NCI-H1694 (cell line): Measurements from ENCODE around the gene PTBP1.
"Not testable (repeated sequence)": the region's sequence is repeated elsewhere in the genome, so short reads cannot be mapped to it uniquely, and the experiment has no call there.

ENCODE experiments used
- DNase-seq: peaks from one replicate; lab custom pipeline; 2025; lab: John Stamatoyannopoulos, UW

Gene PTBP1

DNA sequence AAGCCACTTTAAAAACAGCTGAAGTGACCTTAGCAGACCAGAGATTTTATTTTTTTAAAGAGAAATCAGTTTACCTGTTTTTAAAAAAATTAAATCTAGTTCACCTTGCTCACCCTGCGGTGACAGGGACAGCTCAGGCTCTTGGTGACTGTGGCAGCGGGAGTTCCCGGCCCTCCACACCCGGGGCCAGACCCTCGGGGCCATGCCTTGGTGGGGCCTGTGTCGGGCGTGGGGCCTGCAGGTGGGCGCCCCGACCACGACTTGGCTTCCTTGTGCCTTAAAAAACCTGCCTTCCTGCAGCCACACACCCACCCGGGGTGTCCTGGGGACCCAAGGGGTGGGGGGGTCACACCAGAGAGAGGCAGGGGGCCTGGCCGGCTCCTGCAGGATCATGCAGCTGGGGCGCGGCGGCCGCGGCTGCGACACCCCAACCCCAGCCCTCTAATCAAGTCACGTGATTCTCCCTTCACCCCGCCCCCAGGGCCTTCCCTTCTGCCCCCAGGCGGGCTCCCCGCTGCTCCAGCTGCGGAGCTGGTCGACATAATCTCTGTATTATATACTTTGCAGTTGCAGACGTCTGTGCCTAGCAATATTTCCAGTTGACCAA lies 13.7 kb downstream of the PTBP1 start:
- no peak for DNase-seq

DNA sequence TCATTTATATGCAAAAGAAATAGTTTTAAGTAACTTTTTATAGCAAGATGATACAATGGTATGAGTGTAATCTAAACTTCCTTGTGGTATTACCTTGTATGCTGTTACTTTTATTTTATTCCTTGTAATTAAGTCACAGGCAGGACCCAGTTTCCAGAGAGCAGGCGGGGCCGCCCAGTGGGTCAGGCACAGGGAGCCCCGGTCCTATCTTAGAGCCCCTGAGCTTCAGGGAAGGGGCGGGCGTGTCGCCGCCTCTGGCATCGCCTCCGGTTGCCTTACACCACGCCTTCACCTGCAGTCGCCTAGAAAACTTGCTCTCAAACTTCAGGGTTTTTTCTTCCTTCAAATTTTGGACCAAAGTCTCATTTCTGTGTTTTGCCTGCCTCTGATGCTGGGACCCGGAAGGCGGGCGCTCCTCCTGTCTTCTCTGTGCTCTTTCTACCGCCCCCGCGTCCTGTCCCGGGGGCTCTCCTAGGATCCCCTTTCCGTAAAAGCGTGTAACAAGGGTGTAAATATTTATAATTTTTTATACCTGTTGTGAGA lies 14.3 kb downstream of the PTBP1 start:
- DNase-seq, result no peak

DNA sequence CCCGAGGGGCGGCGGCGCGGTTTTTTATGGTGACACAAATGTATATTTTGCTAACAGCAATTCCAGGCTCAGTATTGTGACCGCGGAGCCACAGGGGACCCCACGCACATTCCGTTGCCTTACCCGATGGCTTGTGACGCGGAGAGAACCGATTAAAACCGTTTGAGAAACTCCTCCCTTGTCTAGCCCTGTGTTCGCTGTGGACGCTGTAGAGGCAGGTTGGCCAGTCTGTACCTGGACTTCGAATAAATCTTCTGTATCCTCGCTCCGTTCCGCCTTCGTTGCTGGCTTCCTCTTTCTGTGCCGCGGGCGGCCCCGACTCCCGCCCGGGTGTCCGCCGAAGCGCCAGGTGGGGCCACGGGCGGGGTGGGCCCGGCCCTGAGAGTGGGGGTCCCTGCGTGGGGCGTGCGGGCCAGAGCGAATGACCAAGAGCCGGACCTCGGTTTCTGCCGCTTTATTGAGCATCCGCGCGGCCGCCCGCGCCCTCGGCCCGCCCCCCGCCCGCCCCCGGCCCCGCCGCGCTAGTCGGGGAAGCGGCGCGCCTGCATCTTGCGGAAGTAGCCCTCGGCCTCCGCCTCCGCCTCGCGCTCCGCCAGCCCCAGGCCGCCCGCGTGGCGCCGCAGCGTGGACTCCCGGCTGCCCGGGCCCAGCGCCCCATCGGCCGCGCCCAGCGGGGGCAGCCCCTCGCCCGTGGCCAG lies 14.9 kb downstream of the PTBP1 start:
- DNase-seq, result no peak

DNA sequence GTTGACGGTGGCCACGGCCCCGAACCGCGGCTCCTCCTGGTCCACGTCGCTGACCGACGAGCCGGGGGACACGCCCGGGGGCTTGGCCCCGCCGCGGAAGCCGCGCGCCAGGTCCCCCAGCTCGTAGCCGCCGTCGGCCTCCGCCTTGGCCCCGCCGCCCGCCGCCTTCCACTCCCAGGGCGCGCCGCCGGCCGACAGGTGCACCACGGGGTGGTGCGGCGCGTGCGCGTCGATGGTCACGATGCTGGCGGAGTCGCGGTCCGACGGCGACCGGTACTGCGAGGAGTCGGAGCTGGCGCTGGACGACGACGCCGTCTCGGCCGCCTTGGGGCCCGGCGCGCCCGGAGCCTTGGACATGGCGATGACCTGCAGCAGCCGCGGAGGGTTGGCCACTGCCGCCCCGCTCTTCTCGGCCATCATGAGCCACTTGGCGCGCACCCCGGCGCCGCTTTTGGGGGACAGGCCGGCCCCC lies 15.5 kb downstream of the PTBP1 start:
- no peak for DNase-seq

DNA sequence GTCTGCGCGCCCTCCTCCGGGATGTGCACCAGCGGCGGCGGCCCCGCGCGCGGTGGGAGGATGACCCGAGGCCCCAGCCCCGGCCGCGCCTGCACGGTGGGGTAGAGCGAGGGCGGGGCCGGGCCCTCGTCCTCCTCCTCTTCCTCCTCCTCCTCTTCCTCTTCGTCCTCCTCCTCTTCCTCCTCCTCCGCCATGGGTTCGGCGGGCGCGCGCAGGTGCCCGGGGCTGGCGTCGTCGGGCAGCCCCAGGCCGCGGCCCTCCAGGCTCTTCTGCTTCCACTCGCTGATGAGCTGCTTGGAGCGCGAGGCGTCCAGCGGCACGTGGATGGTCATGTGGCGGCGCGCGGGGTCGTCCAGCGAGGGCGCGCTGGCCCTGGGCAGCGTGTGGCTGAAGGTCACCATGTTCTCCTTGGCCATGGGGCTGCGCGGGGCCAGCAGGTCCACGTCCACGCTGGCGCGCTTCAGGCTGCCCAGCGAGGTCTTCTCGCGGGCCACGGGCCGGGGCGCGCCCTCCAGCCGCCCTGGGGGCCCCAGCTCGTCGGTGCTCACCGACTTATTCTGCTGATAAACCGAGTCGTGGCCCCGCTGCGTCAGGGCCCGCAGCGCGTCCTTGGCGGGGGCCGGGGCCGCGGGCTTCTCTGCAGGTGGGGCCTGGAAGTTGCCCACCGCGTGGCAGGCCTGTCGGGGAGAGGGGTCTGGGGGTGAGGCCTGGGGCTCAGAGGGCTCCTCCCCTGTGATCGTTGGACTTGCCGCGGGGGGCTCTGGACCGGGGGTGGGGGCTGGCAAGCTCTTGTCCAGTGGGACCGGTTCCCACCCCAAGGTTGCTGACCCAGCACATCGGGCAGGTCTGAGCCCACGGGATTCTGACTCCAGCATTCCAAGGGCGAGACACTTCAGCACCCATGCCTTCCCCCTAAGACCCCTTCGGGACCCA lies 16.2 kb downstream of the PTBP1 start:
- DNase-seq, result no peak

DNA sequence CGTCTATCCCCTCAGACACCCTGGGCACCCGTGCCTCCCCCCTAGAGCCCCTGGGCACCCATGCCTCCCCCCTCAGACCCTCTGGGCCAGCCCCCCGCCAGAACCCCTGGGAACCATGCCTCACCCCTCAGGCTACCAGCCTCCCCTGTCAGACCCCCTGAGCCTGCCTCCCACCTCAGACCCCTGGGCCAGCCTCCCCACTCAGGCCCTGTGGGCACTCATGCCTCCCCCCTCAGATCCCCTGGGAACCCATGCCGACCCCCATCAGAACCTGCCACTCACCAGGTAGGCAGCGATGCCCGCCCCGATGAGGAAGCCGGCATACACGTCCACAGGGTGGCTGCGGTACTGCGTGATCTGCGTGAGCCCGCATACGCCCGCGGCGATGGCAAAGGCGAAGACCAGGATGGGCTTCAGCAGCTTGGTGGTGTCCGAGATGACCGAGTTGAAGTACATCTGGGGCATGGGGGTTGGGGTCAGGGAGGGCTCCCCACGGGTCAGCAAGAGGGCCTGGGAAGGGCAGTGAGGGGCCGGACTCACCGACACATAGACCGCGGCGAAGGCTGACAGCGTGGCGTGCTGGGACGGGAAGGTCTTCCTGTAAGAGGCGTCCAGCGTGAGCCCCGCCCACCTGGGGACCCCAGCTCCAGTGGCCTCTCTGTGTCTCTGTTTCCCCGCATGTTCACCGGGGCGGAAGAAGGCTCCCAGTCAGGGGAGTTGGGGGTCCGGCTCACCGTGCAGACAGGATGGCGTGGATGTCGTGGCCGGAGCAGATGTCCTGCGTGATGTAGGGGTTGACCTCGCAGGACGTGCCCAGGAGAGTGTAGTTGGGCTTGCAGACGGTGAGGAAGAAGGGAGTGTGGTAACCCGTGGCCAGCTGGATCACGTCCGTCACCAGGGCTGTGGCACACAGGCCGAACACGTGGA lies 17.2 kb downstream of the PTBP1 start:
- no peak for DNase-seq

DNA sequence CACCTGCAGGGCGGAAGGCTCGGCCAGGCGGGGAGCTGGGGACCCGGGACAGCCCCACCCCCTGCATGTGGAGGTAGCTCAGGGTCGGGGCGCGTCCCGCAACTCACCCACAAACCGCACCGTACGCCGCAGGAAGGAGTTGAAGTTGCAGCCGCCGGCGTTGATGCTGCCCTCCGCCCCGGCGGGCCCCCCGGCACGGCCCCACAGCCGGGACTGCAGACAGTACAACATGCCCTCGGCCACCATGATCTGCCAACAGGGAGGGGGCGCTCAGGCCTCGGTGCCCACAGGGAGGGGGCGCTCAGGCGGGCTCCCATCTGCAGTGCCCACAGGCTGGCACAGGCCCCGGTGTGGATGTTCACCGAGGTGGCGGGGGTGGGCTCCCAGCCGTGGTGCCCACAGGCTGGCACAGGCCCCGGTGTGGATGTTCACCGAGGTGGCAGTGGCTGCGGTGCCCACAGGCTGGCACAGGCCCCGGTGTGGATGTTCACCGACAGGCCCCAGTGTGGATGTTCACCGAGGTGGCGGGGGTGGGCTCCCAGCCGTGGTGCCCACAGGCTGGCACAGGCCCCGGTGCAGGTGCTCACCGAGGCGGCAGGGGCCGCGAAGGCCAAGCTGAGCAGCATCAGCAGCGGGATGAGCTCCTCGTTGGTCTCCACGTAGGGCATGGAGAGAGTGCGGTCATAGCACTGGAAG lies 18.0 kb downstream of the PTBP1 start:
- DNase-seq, result no peak

DNA sequence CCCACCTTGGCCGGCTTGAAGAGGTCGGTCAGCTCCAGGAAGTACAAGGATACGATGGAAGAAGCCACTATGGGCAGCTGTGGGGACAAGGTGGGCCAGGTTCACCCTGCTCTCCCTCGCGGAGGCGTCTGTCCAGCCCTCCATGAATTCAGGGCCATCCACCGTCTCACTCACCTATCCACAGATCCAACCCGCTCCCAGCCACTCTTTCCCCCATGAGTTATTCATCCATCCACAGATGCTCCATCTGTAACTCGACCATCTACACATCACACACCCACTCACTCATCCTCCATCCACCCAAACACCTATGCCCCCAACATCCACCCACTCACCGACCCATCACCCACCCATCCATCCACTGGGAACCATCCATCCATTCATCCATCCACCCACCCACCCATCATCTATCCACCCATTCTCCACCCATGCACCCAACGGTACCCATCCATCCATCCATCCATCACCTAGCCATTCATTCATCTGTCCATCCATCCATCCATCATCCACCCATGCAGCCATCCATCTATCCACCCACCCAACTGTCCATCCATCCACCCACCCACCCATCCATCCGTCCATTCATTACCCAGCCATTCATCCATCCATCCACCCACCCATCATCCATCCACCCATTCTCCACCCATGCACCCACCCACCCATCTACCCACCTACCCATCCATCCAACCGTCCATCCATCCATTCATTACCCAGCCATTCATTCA lies 18.7 kb downstream of the PTBP1 start:
- DNase-seq, result no peak

DNA sequence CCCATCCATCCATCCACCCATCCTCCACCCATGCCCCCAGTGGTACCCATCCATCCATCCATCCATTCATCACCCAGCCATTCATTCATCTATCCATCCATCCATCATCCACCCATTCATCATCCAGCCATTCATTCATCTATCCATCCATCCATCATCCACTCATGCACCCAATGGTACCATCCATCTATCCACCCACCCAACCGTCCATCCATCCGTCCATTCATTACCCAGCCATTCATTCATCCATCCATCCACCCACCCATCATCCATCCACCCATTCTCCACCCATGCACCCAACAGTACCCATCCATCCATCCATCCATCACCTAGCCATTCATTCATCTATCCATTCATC lies 19.2 kb downstream of the PTBP1 start:
- no peak for DNase-seq

DNA sequence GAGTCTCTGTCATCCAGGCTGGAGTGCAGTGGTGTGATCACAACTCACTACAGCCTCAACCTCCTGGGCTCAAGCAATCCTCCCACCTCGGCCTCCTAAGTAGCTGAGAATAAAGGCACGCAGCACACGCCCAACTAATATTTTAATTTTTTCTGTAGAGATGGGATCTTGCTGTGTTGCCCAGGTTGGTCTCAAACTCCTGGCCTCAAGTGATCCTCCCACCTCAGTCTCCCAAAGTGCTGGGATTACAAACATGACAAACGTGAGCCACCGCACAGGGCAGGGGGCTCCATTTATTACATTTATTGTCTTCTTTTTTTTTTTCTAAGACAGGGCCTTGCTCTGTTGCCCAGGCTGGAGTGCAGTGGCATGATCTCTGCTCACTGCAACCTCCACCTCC lies 23.0 kb downstream of the PTBP1 start:
- DNase-seq, result not testable (repeated sequence)

DNA sequence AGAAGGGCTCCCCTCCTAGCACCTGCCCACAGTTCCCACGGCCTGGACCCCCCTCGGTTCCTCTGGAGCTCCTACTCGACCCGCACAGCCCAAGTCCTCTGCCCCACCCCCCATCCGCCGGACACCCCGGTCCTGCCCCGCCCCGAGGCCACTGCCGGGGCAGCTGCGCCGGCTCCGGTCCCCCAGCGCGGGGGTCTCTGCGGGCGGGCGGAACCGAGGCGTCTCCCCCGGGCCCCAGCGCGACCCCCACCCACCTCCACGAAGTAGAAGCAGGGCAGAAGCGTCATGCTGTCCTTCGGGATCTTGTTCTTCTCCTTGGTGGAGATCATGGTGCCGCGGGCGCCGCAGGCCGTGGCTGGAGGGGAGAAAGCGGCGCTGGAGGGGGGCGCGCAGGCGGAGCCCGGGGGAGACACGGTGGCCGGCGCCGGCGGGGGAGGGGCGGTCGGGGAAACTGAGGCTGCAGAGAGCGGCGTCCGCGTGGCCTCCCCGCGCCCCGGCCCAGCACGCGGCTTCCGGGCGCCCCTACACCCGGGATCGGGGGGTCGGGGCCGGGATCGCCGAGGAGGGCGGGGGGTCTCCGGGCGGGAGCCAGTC lies 24.1 kb downstream of the PTBP1 start:
- no peak for DNase-seq

DNA sequence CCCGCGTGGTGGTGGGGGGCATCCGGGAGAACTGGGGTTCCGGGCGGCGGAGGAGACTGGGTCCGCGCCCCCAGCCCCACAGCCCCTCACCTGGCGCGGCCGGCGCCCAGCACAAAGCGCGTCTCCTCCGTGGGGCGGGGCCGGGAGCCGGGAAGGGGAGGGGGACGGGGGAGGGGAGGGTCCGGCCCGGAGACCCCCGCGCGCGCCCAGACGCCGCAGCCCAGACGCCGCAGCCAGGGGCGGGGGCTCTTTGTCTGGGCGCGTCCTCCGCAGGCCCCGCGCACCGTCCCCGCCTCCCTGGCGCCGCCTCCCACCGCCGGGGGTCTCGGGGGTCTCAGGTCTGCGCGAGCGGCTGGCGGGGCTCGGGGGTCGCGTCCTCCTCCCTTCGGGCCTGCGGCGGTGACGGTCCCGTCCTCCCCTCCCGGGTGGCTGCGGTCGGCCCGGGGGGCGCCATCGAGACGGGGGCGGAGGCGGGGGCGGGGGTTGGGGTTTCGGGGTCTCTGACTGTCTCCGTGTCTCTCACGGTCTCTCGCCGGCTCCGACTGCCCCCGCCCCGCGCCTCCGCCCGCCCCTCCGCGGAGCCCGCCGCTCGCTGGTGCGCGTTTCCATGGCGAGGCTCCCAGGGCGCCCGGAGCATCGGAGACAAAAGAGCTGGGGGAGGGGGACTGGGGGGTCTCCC lies 24.7 kb downstream of the PTBP1 start, which contains the start of gene PLPPR3:
PLPPR3 (minus strand) TSS at position 131 of the 679 bp plus-strand sequence. CDS start 396 bp downstream, outside the sequence.
- DNase-seq, result no peak

DNA sequence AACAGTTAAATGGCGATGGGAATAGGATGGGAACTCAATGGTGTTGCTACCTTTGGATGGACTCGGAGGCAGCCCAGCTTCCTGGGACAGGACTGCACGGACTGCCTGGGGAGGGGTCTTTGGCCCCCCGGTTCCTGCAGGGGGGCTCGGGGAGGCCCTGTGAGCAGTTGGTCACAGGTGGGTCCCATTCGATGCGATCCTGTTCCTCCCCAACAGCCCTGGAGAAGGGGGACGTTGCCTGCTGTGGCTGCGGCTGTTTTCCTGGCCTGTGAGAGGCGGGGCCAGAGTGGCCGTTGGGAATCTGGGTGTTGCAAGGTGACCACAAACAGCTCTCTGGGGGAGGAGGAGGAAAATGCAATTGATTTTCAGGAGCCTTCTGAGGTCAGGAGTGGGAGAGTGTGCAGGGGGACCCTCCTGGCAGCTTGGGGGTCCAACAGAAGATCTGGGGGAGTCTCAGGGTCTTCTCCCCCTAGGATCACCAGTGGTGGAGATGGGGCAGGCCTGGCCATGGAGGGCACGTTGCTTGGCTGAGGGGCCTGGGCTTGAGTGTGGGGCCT lies 26.4 kb downstream of the PTBP1 start:
- DNase-seq, result no peak

DNA sequence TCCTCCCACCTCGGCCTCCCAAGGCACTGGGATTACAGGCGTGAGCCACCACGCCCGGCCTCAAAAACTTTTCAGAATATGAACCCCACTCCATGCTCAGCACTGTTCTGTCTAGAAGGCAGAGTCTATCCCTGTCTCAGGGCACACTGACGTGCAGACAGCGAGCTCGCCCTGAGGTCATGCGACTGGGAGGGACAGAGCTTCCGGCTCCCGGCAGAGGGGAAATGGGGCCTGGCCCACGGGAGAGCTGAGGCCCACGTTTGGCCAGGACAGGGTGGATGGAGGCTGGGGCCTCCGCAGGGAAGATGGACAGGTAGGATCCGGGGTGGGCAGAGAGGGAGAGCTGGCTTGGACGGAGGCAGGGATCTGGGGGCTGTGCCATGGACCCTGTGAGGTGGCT lies 27.6 kb downstream of the PTBP1 start:
- DNase-seq, result no peak

DNA sequence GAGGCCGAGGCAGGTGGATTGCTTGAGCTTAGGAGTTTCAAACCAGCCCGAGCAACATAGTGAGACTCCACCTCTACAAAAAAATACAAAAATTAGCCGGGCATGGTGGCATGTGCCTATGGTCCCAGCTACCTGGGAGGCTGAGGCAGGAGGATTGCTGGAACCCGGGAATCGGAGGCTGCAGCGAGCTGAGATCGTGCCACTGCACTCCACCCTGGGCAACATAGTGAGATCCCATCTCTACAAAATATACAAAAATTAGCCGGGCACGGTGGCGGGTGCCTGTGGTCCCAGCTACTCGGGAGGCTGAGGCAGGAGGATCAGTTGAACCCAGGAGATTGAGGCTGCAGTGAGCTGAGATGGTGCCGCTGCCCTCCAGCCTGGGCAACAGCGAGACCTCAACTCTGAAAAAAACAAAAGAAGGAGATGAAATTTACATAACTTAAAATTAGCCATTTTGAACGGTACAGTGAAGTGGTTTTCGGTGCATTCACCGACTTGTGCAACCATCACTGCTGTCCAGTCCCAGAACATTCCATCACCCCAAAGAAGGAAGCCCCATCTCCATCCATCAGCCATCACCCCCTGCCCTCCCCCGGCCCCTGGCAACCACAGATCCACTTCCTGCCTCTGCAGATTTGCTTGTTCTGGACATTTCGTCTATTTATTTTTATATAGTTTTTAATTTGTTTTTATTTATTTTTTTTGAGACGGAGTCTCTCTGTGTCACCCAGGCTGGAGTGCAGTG lies 28.8 kb downstream of the PTBP1 start:
- no peak for DNase-seq

DNA sequence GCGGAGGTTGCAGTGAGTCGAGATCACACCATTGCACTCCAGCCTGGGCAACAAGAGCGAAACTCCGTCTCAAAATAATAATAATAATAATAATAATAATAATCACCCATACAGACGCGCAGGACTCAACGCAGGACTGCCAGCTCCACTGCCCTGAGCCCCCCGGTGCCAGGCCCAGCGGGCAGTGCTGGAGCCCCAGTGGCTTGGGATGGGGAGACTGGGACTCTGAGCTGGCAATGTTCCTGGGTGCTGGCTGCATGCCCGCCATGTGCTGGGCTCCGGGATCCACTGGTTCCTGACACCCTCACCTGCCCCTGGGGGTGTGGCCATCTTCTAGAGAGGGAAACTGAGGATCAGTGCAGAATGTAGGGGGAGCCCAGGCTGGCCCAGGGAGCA lies 30.1 kb downstream of the PTBP1 start:
- no peak for DNase-seq

DNA sequence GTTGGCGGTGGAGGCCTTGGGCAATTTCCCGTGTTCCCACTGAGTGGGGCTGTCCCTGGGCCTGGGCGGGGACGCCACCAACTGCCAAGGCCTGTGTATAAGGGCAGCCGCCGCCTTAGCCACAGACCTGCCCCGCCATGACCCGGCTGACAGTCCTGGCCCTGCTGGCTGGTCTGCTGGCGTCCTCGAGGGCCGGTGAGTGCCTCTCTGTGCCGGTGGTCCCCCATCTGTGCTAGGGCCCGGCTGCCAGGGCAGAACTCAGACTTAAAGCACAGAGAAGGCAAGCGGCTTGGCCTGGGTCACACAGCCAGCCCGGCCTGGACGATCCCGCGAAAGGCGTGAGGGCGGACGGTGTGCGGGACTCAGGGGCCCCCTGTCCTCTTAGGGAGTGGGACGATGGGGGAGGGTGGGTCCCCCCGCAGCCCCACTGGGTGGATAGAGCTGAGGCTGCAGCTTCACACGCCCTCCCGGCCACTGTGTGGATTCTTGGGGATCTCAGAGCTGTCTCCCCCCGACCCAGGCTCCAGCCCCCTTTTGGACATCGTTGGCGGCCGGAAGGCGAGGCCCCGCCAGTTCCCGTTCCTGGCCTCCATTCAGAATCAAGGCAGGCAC lies 30.6 kb downstream of the PTBP1 start, which contains the start of gene AZU1:
AZU1 (plus strand) TSS at position 128 of the 612 bp plus-strand sequence; CDS start at position 138, 10 bp downstream.
- no peak for DNase-seq
